CD4-positive, alpha-beta T cell (primary cell): ENCODE measurements around the gene COL19A1. TPM values are rescaled to one million over a fixed set of nuclear protein-coding genes. Genes with fewer than 3 reads are reported as not detected.

Source experiments
- ATAC-seq: fragments of 200-7000 bp; cut with Tn5 transposase; one replicate; pipeline ENCODE4 v1.10.0; 2022; ENCODE audit warnings: mild to moderate bottlenecking; ENCODE audit not compliant: poor library complexity
- CTCF ChIA-PET: fragments of 350-600 bp; sonication (Branson Sonifier 250); formaldehyde crosslinking; loops from one replicate; lab custom pipeline; 2021; ENCODE audit warnings: antibody characterized with exemption, inconsistent platforms; lab: Charles Lee
- POLR2A ChIA-PET: fragments of 350-600 bp; sonication (Branson Sonifier 250); formaldehyde crosslinking; loops from one replicate; lab custom pipeline; 2021; ENCODE audit warnings: antibody characterized with exemption, inconsistent platforms; lab: Charles Lee
- DNase-seq, 14 experiments: peaks; one replicate each; pipeline ENCODE4 v3.0.0-alpha.2; 2013 to 2020; ENCODE audit warnings: mixed read lengths in 2 of 14
- H3K27ac ChIP-seq, 2 donors: one replicate each; pipeline versions ENCODE4 v1.5.1 to v1.7.0; 2013; ENCODE audit warnings: low read length in 2 of 2, low read depth in 1 of 2, mild to moderate bottlenecking in 1 of 2
- H3K27me3 ChIP-seq, 2 experiments: 1 replicate in 1 of 2; 2 replicates in 1 of 2; pipeline versions ENCODE4 v1.6.1 to v1.7.0; 2013; ENCODE audit warnings: low read length in 2 of 2, control low read depth in 1 of 2, mild to moderate bottlenecking in 1 of 2, moderate library complexity in 1 of 2; ENCODE audit not compliant: insufficient read depth in 2 of 2, control insufficient read depth in 1 of 2
- H3K36me3 ChIP-seq: one replicate; pipeline ENCODE4 v1.6.1; 2013; ENCODE audit warnings: low read length, control low read depth; ENCODE audit not compliant: insufficient read depth
- H3K4me1 ChIP-seq: one replicate; pipeline ENCODE4 v1.6.1; 2013; ENCODE audit warnings: low read length, control low read depth; ENCODE audit not compliant: insufficient read depth
- H3K4me3 ChIP-seq: one replicate; pipeline ENCODE4 v1.5.1; 2013; ENCODE audit warnings: mild to moderate bottlenecking, low read length, moderate library complexity
- H3K9me3 ChIP-seq, 2 experiments: 1 replicate in 1 of 2; 2 replicates in 1 of 2; pipeline versions ENCODE4 v1.6.1 to v1.7.0; 2013; ENCODE audit warnings: low read length in 2 of 2, mild to moderate bottlenecking in 2 of 2, control low read depth in 1 of 2, moderate library complexity in 1 of 2; ENCODE audit not compliant: control insufficient read depth in 1 of 2, insufficient read depth in 1 of 2
- H3K27ac Mint-ChIP-seq: one replicate; pipeline ENCODE4 v1.8.0; 2020; ENCODE audit warnings: mixed read lengths
- H3K27me3 Mint-ChIP-seq: one replicate; pipeline ENCODE4 v1.8.0; 2021; ENCODE audit warnings: mixed read lengths
- H3K36me3 Mint-ChIP-seq: one replicate; pipeline ENCODE4 v1.8.0; 2021; ENCODE audit warnings: low read depth, mixed read lengths
- H3K4me1 Mint-ChIP-seq: one replicate; pipeline ENCODE4 v1.8.0; 2021; ENCODE audit warnings: low read depth, mixed read lengths
- H3K4me3 Mint-ChIP-seq: one replicate; pipeline ENCODE4 v1.8.0; 2020; ENCODE audit warnings: mild to moderate bottlenecking, mixed read lengths
- H3K9me3 Mint-ChIP-seq: one replicate; pipeline ENCODE4 v1.8.0; 2020; ENCODE audit warnings: mixed read lengths
- CTCF ChIP-seq: fragments of 200-600 bp; IDR thresholded peaks from one replicate; pipeline ENCODE4 v1.8.0; 2022; ENCODE audit warnings: antibody characterized with exemption, mild to moderate bottlenecking
- intact Hi-C, 2 experiments: fragments of 100-400 bp; cut with DNase I in 1 of 2; cut with micrococcal nuclease in 1 of 2; formaldehyde crosslinking; loops; one replicate each; pipeline versions ENCODE4 v1.15.1 to v1.9.0; 2023 to 2025; cut with DNase I, micrococcal nuclease
- total RNA-seq, 174 experiments: library from RNA in 2 of 174; stranded (reverse) in 2 of 174; gene quantifications; one replicate each; pipeline ENCODE4 v1.2.3 and lab custom pipeline; 2021 to 2026

Gene COL19A1
- total RNA-seq, 2 experiments from 2014 or later = not detected

- Mint-ChIP-seq H3K27me3 (no peaks in the 10 kb centered on the region), H3K4me1 (no peaks in the 10 kb centered on the region), H3K36me3 (no peaks in the 10 kb centered on the region), H3K9me3 (no peaks in the 10 kb centered on the region), H3K4me3 (no peak overlapping the region), H3K27ac (no peak overlapping the region)
- CTCF ChIA-PET = no interaction called here
- no peaks in the 10 kb centered on the region for H3K27me3 ChIP-seq
- POLR2A ChIA-PET = no interaction called here
- ATAC-seq = no peak
- no peak for DNase-seq
- intact Hi-C loops = no loop called here
- no peaks in the 10 kb centered on the region for H3K36me3 ChIP-seq
- H3K27ac ChIP-seq = no peak overlapping the region
- no peak for TF ChIP-seq CTCF
- H3K4me1 ChIP-seq = no peaks in the 10 kb centered on the region
- no peaks in the 10 kb centered on the region for H3K9me3 ChIP-seq
- no peak overlapping the region for H3K4me3 ChIP-seq
Measured at GRCh38 chr6:70136996-70137395, 270.6 kb downstream of the COL19A1 start.

- intact Hi-C loops = no loop called here
- Histone ChIP-seq H3K36me3 (no peaks in the 10 kb centered on the region), H3K4me3 (no peak overlapping the region), H3K9me3 (no peaks in the 10 kb centered on the region), H3K27ac (no peak overlapping the region), H3K27me3 (peaks cover 0 to 3% of the 10 kb centered on the region in 2 experiments), H3K4me1 (no peaks in the 10 kb centered on the region)
- DNase-seq (no peak), ATAC-seq (no peak)
- Mint-ChIP-seq H3K36me3 (no peaks in the 10 kb centered on the region), H3K4me1 (no peaks in the 10 kb centered on the region), H3K9me3 (no peaks in the 10 kb centered on the region), H3K27ac (no peak overlapping the region), H3K4me3 (no peak overlapping the region), H3K27me3 (peaks cover 5% of the 10 kb centered on the region)
- ChIA-PET CTCF (no interaction called here), POLR2A (no interaction called here)
- no peak for TF ChIP-seq CTCF
Measured at GRCh38 chr6:70140496-70140895, 274.1 kb downstream of the COL19A1 start.

GRCh38 chr6:70142034-70142433 is 275.7 kb downstream of the COL19A1 start:
- Mint-ChIP-seq H3K4me3 (no peak overlapping the region), H3K36me3 (no peaks in the 10 kb centered on the region), H3K27me3 (peaks cover 5% of the 10 kb centered on the region), H3K27ac (no peak overlapping the region), H3K4me1 (no peaks in the 10 kb centered on the region), H3K9me3 (no peaks in the 10 kb centered on the region)
- Histone ChIP-seq H3K36me3 (no peaks in the 10 kb centered on the region), H3K9me3 (no peaks in the 10 kb centered on the region), H3K4me3 (no peak overlapping the region), H3K27me3 (peaks cover 0 to 6% of the 10 kb centered on the region in 2 experiments), H3K27ac (no peak overlapping the region), H3K4me1 (no peaks in the 10 kb centered on the region)
- intact Hi-C loops = no loop called here
- no peak for TF ChIP-seq CTCF
- DNase-seq (no peak), ATAC-seq (no peak)
- POLR2A ChIA-PET = no interaction called here
- CTCF ChIA-PET = no interaction called here
